ENCODE measurements around the gene HASPIN.
"Not testable (repeated sequence)": the region's sequence is repeated elsewhere in the genome, so short reads cannot be mapped to it uniquely, and the experiment has no call there.

The HASPIN gene

GRCh38 chr17:3697103-3697476 lies 26.6 kb upstream of the HASPIN start:
- DNase-seq, result no peak

DNA sequence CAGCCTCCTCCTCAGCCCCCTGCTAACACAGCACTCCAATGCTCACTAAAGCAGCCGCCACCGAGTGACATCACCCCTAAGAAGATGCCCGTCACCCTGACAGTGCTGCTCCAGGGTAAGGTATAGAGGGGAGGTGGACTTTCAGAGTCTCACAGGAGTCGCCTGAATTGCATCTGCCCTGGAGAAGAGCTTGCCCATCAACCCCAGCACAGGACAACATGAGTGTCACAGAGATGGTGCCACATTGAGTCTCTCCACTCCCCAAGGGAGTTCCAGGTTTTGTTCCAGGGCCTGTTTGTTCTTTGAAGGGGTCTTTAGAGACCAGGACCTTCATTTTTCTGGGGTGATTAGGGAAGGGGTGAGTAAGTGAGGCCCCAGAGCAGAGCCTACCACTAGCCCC lies 25.6 kb upstream of the HASPIN start:
- no peak for DNase-seq

- no peak for DNase-seq
Measured at GRCh38 chr17:3699951-3700350, 23.8 kb upstream of the HASPIN start.

- not testable (repeated sequence) for DNase-seq
Measured at GRCh38 chr17:3702041-3702539, 21.6 kb upstream of the HASPIN start.

DNA sequence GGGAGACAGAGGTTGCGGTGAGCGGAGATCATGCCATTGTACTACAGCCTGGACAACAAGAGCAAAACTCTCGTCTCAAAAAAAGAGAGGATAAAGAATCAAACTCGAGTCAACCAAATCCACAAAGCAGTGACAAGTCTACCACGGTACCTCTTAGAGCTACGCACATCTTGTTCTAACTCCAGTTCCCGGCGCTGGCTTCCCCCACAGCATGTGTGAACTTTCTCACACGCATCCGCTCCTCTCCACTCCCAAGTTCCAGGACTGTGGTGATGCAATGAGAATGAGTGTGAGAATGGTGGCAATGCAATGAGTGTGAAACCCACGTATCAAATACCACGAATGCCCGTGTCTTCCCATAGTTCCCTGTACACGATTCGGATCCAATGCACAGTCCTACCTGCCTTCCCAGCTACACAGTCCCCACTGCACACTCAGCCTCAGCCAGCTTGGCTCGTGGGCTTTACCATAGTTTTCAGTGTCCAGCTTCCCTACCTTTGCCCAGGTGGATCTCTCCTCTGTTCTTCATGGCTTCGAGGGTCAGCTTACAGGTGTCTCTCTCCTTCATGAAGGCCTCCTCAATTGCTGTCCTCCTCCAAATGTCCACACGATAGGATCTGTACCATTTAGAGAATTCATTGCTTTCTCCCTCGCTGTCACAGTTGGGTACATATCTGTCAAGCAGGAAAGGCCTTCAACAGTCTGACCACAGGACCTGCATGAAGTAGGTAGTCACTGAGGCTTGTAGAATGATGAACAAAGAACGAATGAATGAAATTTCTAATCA lies 18.6 kb upstream of the HASPIN start:
- DNase-seq, result no peak

GRCh38 chr17:3705718-3705984 lies 18.1 kb upstream of the HASPIN start:
- not testable (repeated sequence) for DNase-seq

GRCh38 chr17:3708366-3708765 lies 15.3 kb upstream of the HASPIN start:
- DNase-seq, result no peak

GRCh38 chr17:3710951-3711383 lies 12.7 kb upstream of the HASPIN start:
- peak; percentile 72 for DNase-seq

GRCh38 chr17:3712811-3713463 lies 10.8 kb upstream of the HASPIN start:
- no peak for DNase-seq

GRCh38 chr17:3715296-3715695 lies 8.4 kb upstream of the HASPIN start:
- DNase-seq, result no peak

GRCh38 chr17:3718201-3718600 lies 5.5 kb upstream of the HASPIN start:
- no peak for DNase-seq

DNA sequence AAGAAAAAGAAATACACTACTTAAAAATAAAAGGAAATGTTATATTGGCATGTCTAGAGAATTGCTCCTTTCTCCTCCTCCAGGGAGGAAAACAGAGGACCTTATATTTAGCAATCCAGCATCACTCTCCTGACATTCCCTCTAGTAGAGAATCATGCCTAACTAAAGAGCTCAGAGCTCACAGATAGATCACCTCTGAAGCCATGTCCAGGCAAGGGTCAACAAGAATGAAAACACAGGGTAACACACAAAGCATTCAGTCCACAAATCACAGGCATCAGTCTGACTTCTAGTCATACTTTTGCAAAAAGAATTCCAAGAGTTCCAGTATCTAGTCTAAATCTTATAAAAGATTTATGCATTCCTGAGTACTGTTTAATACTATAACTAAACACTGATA lies 4.4 kb upstream of the HASPIN start:
- no peak for DNase-seq

DNA sequence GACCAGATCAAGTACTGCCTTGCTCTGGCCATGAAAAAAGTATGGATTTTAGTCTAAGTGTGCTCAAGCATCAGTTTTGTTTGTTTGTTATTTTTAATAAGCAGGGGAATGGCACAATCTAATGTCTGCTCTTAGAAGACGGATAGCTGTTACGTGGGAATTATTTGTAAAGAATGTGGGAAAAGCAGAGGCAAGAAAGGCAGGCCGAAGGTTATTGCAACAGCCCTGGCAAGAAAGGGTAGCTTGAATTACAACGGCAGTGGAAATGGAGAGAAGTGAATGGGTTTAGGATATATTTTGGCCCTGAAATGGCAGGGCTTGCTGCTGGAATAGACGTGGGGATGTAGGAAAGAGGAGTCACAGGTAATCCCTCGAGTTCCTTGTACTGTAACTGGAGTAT lies 987 bp upstream of the HASPIN start:
- DNase-seq, result no peak

DNA sequence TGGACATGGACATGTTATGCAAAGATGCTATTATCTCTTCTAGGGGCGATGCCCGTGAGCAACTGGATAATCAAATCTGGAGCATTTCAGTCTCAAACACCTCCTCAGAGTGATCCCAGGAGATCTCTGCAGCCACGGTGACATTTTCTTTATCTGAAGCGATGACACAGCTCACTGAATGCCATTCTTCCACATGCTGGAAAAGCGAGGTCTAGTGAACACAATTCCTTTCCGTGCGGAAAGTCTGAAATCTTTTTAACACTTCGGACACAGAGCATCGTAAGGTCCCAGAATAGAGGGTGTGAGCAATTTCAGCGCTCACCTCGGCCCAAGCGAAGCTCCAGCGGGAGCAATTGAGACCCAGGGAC lies 531 bp upstream of the HASPIN start:
- no peak for DNase-seq

DNA sequence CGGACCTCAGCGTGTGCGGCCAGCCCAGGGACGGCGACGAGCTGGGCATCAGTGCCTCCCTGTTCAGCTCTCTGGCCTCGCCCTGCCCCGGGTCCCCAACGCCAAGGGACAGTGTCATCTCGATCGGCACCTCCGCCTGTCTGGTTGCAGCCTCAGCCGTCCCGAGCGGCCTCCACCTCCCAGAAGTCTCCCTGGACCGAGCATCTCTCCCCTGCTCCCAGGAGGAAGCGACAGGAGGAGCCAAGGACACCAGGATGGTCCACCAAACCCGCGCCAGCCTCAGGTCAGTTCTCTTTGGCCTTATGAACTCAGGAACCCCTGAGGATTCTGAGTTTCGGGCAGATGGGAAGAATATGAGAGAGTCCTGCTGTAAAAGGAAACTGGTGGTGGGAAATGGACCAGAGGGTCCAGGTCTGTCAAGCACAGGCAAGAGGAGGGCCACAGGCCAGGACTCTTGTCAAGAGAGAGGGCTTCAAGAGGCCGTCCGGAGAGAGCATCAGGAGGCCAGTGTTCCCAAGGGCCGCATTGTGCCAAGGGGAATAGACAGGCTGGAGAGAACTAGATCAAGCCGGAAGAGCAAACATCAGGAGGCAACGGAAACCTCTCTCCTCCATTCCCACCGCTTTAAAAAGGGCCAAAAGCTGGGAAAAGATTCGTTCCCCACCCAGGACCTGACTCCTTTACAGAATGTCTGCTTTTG lies 825 bp downstream of the HASPIN start:
- no peak for DNase-seq

- no peak for DNase-seq
Measured at GRCh38 chr17:3727041-3727440, 3.3 kb downstream of the HASPIN start.

- not testable (repeated sequence) for DNase-seq
Measured at GRCh38 chr17:3728099-3728498, 4.4 kb downstream of the HASPIN start.

- no peak for DNase-seq
Measured at GRCh38 chr17:3729881-3730280, 6.2 kb downstream of the HASPIN start.

DNA sequence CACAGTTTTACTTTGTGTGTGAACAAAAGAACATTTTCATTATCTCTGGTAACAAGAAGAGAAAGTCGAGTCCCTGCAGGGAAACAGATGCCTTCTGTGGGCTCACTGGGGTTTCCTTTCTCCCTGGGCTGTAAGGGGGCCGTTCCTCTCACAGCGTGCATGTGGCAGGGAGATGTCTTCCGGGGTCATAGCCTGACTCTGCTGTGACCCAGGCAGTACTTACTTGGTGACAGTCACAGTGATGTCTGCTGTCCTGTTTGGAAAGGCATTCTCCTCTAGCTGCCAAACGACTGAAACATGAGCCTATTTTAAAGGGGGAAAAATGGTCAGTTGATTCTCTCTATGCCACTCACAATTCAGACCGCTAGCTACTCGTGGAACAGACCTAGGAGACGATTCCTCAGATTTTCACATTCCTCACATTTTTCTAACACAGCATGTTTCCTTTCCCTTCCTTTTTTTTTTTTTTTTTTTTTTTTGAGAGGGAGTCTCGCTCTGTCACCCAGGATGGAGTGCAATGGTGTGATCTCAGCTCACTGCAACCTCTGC lies 7.3 kb downstream of the HASPIN start:
- DNase-seq, result no peak

DNA sequence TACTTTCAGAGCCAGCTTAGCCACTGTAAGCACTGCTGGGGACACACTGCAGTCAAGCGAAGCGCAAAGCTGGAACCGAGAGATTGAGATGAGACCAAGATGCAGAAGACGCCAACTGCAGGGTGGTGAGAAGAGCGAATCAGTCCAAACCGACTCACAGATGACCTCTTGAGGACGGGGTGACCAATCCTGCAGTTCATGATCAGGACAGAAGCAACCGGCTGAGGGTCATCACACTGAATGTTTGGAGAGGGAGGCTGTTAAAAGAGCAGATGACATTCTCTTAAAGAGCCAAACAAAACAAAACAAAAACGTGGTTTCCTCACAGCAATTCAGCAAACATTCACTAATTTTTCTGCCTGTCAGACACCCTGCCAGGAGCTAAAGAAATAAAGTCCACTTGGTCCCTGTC lies 8.5 kb downstream of the HASPIN start:
- no peak for DNase-seq

DNA sequence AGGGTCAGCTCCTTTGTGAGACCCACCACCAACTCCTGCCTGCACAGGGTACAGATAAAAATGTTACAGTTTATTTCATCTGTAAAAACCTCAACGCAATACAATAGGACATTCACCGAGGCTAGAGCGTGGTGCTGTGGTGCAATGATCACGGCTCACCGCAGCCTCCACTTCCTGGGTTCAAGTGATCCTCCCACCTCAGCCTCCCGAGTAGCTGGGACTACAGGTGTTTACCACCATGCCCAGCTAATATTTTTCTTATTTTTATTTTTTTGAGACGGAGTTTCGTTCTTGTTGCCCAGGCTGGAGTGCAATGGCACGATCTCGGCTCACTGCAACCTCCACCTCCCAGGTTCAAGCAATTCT lies 11.2 kb downstream of the HASPIN start:
- not testable (repeated sequence) for DNase-seq

GRCh38 chr17:3735515-3735914 lies 11.8 kb downstream of the HASPIN start:
- DNase-seq, result no peak

DNA sequence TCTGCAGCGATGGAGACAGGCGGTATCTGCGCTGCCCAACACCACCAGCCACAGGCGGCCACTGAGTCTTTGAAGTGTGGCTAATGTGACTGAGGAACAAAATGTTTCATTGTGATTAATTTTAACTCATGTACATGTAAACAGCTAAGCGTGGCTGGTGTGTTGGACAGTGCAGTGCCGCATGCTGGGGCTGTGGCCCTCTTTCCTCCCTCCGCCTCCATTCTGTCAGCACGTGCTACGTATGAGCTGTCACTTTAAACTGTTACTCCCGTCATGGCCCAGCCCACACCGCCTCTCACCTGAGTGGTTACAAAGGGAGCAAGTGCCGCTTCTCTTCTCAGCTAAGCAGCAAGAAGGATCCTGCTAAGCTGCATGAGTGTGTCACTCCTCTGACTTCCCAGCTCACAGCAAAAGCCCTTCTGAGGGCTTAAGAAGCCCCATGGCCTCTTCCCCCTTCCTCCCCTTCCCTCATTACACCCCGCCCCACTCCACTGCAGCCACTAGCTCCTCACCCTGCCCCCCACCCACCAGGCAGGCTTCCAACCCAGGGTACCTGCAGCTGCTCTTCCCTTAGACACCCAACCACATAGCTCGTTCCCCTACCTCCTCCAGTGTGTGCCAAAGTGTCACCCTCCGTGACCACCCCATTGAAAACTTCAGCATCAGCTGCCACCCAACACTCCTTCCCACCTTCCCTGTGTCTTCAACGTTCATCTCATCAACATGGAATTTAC lies 15.0 kb downstream of the HASPIN start:
- DNase-seq, result peak; percentile 72

Data from activated gamma-delta T cell treated with Interleukin-2 at 50 U/mL for 16 hours (primary cell).